Superior temporal gyrus (tissue), 1 donor: Measurements from ENCODE around the gene TRAFD1.

Experiments used
- DNase-seq: peaks from one replicate; pipeline ENCODE4 v3.0.0-alpha.2; 2016; ENCODE audit errors: extremely low spot score

The TRAFD1 gene

DNA sequence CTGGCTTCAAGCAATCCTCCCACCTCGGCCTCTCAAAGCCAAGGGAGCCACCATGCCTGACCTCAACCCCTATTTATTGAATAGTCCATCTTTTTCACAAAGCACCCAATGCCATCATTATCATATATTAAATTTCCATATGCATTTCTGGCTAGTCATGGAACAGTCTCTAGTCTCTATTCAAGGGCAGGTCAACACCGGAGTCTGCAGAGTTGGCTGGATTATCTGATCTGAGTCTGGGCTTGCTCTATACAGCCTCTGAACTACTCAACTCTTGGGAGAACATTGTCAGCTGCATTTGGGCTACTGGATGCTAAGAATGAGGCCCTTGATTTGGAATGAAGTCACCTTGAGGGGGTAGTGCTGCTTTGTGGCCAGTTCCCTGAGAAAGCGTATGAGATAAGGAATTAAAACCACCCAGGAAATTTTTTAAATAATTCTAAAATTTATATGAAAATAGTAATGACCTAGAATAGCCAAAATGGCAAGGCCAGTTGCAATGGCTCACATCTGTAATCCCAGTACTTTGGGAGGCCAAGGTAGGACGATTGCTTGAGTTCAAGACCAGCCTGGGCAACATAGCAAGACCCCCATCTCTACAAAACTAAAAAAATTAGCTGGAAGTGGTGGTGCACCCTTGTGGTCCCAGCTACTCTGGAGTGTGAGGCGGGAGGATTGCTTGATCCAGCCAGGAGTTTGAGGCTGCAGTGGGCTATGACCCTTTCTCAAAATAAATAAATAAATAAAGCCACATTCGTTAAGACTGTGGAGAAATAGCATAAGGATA is 9.9 kb upstream of the TRAFD1 start:
- no peak for DNase-seq

DNA sequence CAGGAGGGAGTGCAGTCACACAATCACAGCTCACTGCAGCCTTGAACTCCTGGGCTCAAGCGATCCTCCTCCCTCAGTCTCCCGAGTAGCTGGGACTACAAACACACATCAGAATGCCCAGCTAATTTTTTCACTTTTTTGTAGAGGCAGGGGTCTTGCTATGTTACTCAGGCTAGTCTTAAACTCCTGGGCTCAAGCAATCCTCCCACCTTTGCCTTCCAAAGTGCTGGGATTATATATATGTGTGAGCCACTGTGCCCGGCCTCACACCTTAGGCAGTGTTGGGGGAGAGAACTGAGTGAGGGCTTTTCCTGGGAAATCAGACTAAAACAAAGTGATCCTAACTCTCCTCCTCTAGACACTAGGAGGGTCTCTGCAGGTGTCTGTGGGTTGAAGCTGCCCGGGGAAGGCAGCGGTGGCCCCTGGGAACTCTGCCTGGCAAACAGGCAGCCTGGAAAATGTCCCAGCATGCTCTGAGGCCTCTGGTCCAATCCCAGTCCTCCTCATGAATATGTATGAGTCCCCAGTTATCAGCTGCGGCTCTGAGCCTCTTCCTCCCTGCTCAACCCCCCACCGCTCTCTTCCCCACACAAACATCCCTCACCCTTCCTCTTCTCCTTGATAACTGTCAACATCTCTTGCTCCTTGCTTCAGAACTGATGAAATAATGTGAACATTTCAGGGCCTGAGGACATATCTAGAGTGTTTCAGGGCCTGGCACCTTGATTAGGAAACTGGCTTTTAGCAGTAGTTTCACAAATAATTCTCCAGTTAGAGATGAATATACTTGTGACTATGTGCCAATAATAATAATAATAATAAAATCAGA is 8.9 kb upstream of the TRAFD1 start:
- DNase-seq = peak; percentile 97

DNA sequence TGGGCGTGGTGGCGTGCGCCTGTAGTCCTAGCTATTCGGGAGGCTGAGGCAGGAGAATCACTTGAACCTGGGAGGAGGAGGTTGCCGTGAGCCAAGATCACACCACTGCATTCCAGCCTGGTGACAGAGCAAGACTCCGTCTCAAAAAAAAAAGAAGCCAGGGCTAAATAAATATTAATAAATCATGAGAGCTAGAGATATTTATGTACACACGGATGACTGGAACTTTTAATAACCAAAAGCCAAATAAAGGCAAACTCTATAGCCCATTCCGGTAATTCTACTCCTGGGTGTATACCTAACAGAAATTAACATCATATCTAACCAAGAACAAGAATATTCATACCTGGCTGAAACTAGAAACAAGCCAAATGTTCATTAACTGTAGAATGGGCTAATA is 7.7 kb upstream of the TRAFD1 start:
- no peak for DNase-seq

DNA sequence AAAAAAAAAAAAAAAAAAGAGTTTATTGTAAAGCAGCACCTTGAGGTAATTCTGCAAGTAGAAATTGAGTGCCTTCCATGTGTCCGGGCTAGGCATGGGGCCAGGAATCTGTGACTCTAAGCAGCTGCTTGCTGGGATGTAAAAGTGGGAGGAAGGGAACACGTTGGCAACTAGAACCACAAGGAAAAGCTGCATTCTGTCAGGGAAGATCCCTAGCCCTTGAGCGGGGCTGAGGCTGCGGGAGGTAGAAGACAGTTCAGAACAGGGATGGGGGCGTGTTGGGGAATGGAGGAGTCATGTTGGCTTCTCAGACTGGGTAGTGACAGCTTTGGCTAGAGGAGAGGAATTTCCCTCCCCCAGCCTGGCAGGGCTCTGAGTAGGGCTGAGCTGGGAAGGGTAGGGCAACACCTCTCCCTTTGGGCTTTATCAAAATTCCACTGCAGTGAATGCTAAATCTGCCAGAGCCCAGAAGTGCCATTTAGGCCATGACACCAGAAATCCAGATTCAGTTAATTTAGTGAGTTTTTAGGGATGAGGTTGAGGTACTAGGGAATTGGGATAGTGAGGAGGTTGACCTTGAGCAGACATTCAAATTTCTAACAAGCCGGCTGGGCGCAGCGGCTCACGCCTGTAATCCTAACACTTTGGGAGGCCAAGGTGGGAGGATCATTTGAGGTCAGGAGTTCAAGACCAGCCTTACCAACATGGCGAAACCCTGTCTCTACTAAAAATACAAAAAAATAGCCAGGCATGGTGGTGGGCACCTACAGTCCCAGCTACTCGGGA is 3.4 kb upstream of the TRAFD1 start:
- DNase-seq = peak; percentile 64

DNA sequence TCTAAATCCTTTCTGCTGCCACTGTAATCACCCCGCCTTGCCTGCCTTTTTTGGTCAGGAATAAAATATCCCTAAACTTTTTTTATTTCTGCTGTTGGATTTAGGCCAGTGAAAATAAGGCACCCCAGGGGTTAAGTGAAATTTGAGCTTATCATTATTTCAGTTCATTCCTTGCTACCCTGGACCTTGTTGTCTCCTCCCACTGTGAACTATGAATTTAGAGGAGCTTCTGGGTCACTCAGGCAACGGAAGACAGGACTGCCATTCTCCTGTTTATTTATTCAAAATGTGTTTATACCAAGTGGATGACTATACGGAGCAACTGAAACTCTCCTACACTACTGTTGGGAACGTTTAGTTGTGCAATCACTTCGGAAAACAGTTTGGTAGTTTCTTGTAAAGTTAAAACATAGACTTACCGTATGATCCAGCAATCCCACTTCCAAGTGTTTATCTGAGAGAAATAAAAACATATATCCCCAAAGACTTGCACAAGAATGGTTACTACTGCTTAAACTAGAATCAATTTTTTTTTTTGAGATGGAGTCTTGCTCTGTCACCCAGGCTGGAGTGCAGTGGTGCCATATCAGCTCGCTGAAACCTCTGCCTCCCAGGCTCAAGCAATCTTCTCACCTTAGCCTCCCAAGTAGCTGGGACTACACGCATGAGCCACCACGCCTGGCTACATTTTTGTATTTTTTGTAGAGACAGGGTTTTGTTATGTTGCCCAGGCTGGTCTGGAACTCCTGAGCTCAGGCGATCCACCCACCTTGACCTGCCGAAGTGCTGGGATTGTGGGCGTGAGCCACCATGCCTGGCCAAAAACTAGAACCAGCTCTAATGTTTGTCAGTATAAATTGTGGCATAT is 2.3 kb upstream of the TRAFD1 start:
- DNase-seq = no peak

DNA sequence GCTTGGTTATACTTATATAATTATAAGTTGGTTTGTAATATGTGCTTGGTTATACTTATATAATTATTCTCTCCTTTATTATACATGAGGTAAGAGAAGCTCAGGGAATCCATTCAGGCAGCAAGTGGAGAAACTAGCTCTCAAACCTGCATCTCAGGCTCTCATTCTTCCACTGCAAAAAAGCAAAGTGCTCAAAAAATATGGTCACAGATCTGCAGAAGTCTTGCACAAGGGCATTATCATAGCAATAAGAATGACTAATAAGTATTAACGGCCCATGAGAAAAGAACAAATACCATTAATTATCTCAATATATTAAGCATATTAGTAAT is 476 bp upstream of the TRAFD1 start:
- DNase-seq = no peak

DNA sequence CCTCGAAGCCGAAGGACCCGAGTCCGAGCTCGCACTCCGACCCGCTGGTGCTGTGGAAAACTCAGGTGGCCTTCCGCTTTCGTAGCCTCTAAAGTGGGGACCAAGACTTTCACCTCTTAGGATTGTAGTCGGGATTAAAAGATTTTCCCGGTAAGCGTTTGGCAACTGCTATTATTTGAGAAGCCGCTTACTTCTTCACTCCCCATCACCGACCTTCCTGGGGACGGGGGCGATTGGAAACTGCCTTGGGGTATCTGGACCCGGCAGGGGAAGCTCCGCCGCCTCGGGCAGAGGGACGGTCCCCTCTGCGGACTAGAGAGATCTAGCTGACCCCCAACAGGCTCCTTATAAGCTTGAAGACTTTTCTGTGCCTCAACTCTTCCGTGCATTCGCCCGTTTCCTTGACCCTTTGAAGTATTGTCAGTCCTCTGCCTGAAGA is 659 bp downstream of the TRAFD1 start:
- no peak for DNase-seq

DNA sequence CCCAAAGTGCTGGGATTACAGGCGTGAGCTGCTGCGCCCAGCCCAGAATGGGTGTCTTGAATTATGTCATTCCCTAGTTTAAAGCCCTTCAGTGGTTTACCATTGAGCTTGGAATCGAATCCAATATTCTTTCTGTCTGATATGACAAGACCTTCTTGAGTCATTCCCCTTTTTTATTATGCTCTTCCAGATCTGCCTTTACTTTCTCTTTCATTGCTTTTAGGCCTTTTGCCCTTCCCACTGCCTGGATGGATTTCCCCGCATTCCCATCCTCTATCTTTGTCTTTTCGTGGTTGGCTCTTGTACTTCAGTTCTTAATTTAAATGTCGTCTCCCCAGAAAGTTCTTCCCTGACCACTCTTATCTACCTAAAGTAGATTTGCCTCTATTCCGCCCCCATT is 1.6 kb downstream of the TRAFD1 start:
- DNase-seq = no peak

DNA sequence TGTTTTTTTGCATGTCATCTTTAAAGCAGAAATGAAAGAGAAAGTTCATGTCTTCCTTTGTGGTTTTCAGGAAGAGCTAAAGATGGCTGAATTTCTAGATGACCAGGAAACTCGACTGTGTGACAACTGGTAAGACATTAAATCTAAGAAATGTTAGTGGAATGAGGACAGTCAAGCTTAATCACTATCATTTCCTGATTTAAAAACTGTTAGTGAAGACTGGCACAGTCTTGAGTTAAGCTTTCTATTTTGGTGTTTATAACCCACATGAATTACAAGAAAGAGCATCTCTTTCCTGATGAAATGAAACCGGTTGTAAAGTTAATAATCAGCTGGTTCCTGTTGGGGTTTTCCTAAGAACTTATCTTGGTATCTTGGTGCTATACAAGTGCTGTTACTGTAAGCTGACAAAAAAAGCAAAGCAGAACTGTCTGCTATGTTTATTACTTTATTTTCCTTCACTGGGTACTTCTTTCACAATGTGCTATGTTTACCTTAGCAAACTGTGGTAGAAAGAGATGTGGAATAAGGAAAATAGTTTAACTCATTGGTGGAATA is 5.2 kb downstream of the TRAFD1 start:
- DNase-seq = peak; percentile 40

DNA sequence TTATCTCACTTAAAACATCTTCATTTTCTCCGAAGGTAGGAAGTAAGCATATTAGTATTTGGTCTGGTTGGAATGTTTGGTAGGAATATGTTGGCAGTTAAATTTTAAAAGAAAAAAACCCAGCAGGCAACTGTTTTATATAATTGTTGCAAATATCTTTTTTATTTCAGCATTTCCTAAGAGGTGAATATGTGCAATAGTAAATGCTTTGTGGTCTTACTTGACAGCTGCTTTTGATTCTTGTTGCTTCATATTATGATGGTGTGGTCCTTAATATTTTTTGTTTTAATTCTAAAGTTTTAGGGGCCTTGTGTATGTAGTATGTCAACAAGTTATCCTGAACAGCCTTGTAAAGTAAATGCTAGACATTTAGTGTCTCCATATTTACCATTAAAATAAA is 6.3 kb downstream of the TRAFD1 start:
- no peak for DNase-seq

DNA sequence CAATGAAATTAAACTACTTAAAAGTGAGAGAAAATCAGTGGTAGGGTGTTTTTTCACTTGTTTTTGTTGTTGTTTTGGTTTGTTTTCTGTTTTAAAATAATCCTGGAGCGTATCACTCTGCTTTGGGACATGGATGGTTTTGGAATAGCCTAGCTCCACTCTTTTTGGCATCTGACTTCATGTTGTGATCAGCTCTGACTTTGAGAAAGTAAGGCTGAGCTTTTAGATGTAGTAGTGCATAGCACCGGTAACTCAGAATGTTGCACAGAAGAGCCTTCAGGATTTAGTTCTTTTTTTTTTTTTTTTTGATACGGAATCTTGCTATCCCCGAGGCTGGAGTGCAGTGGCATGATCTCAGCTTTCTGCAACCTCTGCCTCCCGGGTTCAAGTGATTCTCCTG is 8.1 kb downstream of the TRAFD1 start:
- DNase-seq = no peak

DNA sequence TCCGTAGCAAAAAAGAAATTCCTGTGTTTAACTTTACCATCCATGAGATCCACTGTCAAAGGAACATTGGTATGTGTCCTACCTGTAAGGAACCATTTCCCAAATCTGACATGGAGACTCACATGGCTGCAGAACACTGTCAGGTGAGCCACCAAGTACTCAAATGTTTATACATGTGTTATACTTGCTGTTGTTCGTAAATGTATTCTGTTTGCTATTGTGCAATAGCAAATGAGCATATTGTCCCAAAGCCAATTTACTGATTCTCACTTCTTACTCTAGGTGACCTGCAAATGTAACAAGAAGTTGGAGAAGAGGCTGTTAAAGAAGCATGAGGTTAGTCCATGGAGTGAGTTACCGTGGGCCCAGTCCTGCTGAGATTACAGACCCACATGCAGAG is 9.4 kb downstream of the TRAFD1 start:
- DNase-seq = no peak

DNA sequence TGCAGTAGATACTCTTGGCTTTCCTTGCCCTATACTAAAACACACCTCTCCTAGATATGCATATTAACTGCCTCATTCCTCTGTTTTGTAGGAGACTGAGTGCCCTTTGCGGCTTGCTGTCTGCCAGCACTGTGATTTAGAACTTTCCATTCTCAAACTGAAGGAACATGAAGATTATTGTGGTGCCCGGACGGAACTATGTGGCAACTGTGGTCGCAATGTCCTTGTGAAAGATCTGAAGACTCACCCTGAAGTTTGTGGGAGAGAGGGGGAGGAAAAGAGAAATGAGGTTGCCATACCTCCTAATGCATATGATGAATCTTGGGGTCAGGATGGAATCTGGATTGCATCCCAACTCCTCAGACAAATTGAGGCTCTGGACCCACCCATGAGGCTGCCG is 15.4 kb downstream of the TRAFD1 start:
- DNase-seq = no peak

DNA sequence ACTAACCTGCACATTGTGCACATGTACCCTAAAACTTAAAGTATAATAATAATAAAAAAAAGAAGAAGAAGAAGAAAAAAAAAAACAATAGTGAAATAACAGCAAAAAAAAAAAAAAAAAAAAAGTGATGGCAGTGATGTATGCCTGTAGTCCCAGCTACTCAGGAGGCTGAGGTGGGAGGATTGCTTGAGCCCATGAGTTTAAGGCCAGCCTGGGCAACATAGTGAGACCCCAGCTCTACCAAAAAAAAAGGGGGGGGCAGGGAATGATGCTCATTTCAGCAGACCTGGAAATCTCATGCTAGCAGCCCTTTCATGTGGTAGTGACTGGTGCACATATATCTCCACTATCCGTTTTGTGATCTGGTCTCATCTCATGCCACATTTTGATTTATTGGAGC is 20.8 kb downstream of the TRAFD1 start:
- no peak for DNase-seq

DNA sequence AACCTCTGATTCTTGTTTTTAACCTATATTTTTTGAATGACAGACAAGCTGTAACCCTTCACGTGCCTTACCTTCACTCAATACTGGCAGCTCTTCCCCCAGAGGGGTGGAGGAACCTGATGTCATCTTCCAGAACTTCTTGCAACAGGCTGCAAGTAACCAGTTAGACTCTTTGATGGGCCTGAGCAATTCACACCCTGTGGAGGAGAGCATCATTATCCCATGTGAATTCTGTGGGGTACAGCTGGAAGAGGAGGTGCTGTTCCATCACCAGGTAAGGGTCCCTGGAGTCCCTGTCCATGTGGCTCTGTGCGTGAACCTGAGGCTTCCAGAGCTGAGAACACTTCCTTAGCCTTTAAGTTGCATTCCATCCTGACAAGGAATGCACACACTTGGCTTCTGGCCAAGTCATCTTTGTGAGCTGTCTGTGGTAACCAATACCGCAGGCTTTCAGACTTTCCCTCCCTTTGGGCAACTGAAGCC is 22.7 kb downstream of the TRAFD1 start:
- DNase-seq = no peak

DNA sequence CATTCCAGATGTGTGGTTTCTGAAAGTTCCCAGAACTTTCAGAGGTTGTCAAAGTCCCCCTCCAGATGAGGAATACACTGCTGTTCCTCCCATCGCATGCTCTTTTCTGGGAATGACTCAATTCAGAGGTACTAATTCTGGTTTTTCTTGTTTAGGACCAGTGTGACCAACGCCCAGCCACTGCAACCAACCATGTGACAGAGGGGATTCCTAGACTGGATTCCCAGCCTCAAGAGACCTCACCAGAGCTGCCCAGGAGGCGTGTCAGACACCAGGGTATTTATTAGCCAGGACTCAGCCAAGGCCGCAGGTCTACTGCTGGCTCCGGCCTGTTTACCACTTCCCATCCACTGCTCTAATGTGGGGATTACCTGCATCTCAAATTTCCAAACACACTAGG is 24.2 kb downstream of the TRAFD1 start:
- DNase-seq = no peak

DNA sequence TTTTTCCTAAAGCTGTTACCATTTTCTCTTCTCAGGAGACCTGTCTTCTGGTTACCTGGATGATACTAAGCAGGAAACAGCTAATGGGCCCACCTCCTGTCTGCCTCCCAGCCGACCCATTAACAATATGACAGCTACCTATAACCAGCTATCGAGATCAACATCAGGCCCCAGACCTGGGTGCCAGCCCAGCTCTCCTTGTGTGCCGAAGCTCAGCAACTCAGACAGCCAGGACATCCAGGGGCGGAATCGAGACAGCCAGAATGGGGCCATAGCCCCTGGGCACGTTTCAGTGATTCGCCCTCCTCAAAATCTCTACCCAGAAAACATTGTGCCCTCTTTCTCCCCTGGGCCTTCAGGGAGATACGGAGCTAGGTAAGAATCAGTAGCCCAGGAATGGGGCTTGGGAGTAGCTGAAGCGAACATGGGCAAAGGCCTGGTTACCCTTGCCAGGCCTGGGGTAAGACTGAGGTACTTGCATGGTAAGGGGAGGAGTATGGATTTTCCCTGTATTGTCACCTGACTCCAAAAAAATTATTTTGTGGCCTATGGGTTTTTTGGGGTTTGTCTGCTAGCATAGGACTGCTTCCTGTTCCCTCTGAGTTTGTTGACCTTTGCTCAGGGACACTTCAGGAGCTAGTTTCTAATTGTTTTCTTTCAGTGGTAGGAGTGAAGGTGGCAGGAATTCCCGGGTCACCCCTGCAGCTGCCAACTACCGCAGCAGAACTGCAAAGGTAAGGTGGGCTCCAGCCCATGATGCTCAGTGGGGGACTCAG is 26.6 kb downstream of the TRAFD1 start:
- DNase-seq = no peak

DNA sequence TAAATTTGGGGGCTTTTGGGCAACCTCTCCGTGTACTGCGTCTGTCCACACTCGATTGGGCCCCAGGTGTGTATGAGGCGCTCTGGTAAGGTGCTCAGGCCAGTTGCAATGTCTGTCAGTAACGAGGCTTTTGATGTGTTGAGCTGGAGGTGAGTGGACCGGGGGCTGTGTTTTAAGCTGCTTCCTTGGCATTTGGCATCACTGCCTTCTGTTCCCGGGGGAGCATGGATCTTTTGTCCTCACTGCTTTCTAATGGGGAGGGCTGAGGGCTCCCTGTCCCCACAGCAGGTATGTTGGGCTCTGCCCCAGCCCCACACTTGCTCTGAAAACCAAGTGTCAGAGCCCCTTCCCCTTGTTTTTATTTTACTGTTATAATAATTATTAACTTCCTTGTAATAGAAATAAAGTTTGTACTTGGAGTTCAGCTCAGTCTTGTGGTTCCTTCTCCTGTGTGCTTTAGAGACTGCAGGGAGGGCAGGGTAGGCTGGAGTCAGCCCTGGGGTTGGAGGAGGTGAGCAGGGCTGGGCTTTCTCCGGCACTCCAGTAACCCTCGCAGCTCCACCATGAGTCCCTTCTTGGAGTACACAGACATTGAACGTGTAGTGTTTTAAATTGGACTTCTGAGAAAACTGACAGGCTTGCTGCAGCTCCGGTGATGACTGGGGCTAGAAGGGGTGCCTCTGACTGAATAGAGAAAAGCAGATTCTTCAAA is 28.0 kb downstream of the TRAFD1 start:
- no peak for DNase-seq

DNA sequence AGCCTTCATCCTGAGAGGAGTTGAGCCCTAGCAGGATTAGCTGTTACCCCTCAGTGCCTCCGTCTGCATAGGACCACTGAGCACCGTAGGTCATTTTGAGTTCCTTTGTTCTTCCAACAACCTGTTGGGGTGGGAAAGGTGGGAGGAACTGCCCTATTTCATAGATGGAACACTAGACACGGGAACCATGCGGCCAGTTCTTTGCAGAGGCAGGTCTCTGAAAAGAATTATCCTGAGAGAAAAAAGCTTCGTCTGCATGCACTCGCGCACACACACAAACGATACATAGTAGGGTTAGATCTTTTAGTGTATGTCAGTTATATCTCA is 28.5 kb downstream of the TRAFD1 start:
- no peak for DNase-seq
